Activated naive CD4-positive, alpha-beta T cell treated with anti-CD3 and anti-CD28 coated beads, Interleukin-2, amount 50 U/mL, for 72 hours (primary cell): ENCODE measurements around the gene LMF1. TPM values are rescaled to one million over a fixed set of nuclear protein-coding genes. Genes with fewer than 3 reads are reported as not detected.

Experiments
- ATAC-seq, 2 donors: fragments of 150-1000 bp; cut with Tn5 transposase; 2 replicates each; pipeline ENCODE4 v1.10.0; 2021; ENCODE audit warnings: mild to moderate bottlenecking in 2 of 2, moderate library complexity in 2 of 2
- DNase-seq, 2 donors: peaks; one replicate each; pipeline ENCODE4 v3.0.0; 2021 to 2022; ENCODE audit warnings: low spot score in 2 of 2
- H3K27ac Mint-ChIP-seq, 2 donors: one replicate each; pipeline ENCODE4 v1.8.0; 2022; ENCODE audit warnings: mild to moderate bottlenecking in 2 of 2, mixed read lengths in 2 of 2
- H3K36me3 Mint-ChIP-seq, 2 donors: one replicate each; pipeline ENCODE4 v1.8.0; 2022; ENCODE audit warnings: mixed read lengths in 2 of 2
- H3K9me3 Mint-ChIP-seq, 2 donors: one replicate each; pipeline ENCODE4 v1.8.0; 2022; ENCODE audit warnings: mixed read lengths in 2 of 2
- total RNA-seq, 2 donors: library from RNA; stranded (reverse); gene quantifications; one replicate each; pipeline ENCODE4 v1.2.3, GENCODE V29; 2022

Gene LMF1
- total RNA-seq, 2 donors from 2014 or later = 13.0 to 19.1 TPM

DNA sequence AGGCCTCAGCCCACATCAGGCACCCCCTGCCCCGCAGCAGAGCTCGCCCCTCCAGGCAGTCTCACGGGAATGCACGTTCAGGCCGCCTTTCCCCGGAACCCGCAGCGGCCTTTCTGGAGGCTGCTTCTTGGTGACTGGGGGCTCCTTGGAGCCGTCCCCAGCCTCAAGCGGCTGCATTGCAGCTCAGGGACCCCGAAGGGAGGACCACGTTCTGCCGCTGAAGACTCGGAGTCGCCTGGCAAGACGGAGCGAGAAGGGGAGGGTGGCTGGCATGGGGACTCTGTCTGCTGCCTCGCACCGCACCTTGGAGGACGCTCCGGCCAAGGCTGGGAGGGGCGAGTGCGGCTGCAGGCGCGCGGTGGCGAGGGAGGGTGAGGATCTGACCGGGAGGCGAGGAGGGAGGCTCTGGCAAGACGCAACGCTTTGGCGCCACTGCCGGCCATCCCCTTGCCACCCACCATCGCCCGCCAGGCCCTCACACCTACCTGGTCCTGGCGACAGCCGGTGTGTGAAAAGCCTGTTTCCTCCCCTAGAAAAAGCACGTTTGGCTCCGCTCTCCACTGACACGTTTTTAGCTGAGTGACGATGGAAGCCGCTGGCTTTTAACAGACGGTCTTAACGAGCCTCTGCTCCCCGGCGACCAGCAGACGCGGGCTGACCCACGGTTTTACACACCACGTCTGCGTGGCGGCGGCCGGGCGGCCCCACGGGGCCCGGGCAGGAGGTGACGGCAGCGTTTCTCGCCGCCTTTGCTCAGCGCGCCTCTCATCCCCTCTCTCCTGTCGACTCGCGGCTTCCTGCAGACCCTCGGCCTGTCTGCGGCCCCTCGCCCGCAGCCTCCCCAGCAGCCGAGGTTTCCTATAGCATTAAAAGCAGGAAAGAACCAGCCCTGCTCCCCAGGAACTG lies 153.5 kb downstream of the LMF1 start:
- H3K27ac Mint-ChIP-seq = no peak overlapping the region
- H3K36me3 Mint-ChIP-seq = no peaks in the 10 kb centered on the region
- H3K9me3 Mint-ChIP-seq = no peaks in the 10 kb centered on the region
- ATAC-seq = no peak
- DNase-seq = no peak

DNA sequence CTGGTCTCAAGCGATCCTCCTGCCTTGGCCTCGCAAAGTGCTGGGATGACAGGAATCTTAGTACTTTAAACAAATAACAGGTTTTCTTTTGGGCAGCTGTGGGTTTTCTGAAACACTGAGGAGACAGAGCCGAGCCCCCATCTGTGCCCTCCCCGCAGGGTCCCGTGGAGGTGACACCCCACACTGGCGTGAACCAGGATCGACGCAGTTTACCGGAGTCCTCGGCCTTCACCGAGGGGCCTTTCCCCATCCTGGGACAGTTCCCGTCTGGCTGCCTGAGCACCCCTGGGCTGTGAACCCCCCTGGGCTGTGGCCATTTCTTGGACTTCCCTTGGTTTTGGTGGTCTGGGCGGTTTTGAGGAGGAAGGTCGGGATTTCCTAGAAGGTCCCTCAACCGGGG lies 154.9 kb downstream of the LMF1 start:
- H3K27ac Mint-ChIP-seq = no peak overlapping the region
- no peaks in the 10 kb centered on the region for H3K36me3 Mint-ChIP-seq
- no peak for DNase-seq
- ATAC-seq = no peak
- no peaks in the 10 kb centered on the region for H3K9me3 Mint-ChIP-seq

DNA sequence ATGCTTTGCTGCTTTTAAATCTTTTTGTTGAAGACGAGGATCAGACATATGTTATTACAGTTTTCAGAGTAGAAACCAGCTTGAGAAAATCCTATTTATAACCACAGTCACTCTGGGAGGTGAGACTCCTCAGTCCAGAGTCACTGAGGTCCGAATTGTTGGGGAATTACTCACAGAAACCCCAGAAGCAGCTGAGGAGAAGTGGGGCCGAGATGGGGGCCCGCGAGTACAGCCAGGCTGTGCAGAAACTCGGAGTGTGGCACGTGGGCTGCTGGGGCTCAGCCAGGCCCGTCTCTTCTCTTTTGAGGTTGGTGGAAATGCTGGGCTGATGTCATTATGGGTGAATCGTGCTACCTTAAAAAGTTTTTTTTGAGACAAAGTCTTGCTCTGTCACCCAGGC lies 155.8 kb downstream of the LMF1 start:
- no peaks in the 10 kb centered on the region for H3K36me3 Mint-ChIP-seq
- H3K27ac Mint-ChIP-seq = no peak overlapping the region
- ATAC-seq (no peak), DNase-seq (no peak)
- no peaks in the 10 kb centered on the region for H3K9me3 Mint-ChIP-seq

DNA sequence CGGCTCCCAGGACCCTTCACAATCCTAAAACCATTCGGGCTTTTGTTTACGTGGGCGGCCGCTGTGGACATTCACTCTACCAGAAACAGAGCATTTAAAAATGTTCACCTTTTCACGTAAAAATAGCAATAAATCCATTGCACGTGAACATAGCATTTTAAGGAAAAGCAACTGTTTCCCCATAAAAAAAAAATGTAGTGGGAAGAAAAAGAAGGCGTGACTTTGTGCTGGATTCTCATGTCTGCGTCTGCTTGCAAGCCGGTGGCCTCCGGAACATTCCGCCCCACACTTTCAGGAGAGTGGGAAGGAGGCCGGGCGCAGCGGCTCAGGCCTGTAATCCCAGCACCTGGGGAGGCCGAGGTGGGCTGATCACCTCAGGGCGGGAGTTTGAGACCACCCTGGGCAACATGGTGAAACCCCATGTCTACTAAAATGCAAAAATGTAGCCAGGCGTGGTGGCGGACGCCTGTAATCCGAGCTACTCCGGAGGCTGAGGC lies 156.8 kb downstream of the LMF1 start:
- Mint-ChIP-seq H3K27ac (no peak overlapping the region), H3K36me3 (no peaks in the 10 kb centered on the region), H3K9me3 (no peaks in the 10 kb centered on the region)
- ATAC-seq (no peak), DNase-seq (no peak)

DNA sequence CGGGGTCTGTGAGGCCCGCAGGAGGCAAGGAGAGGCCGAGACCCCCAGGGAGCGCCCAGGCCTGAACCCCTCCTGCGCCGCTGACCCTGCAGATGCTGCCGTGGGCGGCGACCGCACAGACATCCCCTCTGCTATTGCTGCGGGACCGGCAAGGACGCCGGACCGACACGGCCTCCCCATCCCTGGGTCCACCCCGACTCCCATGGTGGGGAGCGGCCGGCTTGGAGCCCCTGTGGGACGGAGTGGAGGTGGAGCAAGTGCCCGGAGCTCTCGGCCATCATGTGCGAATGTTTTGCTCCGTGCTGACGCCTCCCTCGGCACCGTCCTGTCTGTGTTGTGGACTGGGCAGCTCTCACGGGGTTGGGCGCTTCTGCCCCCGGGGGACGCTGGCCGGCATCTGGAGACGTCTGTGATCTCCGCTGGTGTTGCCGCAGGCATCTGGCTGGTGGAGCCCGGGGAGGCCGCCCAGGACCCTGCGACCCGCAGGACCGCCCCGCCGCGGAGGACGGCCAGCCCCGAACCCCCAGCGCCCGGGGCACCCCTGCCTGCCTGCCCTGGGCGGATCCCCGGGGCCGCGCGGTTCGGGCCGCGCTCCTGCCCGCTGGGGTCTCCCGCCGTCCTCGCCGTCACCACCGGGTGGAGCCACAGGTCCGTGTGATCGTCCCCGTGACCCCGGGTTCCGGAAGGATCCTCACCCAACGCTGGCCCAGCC lies 157.4 kb downstream of the LMF1 start:
- Mint-ChIP-seq H3K36me3 (no peaks in the 10 kb centered on the region), H3K9me3 (no peaks in the 10 kb centered on the region), H3K27ac (no peak overlapping the region)
- peak in 1 of 2 donors; percentile 65 for DNase-seq
- peak; percentile 81 to 91 for ATAC-seq

DNA sequence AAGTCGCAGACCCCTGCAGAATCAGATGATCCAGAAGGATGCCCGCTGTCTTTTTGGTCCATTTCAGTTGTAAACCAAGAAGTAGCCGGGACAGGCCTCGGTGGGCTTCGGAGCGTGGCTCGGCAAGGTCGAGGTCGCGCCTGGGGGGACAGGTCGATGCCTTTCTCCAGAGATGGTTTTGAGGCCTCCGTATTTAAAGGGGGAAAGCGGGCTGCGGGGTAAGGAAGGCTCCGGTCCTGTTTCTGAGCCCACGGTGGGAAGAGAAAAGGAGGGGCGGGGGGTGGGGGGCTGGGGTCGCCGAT lies 162.7 kb downstream of the LMF1 start:
- Mint-ChIP-seq H3K9me3 (no peaks in the 10 kb centered on the region), H3K27ac (peak overlapping the region; percentile 88 to 98), H3K36me3 (peaks cover 0 to 6% of the 10 kb centered on the region in 2 donors)
- no peak for ATAC-seq
- DNase-seq = no peak

DNA sequence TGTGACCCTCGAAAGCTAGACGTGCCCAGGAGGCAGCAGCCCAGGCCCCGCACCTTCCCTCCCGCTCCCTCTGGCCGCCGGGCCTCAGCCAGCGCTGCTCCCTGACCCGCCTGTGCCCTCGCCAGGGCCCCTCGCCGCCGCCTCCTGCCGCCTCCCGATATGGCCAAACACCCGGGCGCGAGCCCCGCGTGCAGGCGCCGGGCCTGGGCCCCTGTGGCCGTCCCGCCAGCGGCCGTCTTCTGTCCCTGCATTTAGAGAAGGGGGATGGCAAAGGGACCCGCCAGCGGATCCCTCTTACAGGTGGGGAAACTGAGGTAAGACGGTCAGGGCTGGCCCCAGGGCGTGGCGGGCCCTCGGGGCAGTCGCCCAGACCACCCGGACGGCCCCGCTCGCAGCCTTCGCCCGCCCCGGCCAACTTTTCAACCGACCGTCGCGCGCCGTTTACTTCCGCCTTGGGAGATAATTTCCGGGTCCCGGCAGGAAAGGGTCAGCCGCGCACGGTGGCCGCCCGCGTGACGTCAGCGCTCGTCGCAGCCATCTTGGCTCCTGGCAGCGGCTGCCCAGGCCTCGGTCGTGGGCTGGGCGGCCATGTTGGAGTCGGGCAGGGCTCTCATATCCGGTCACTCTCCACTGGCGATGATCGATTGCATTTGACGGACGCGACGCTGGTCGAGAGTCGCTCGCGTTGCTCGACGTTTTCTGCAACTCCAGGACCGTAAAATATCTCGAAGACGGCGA lies 163.3 kb downstream of the LMF1 start:
- Mint-ChIP-seq H3K9me3 (no peaks in the 10 kb centered on the region), H3K36me3 (peaks cover 0 to 6% of the 10 kb centered on the region in 2 donors), H3K27ac (peak overlapping the region; percentile 88 to 98)
- DNase-seq = peak; percentile 75 to 92
- ATAC-seq = peak; percentile 93 to 99

DNA sequence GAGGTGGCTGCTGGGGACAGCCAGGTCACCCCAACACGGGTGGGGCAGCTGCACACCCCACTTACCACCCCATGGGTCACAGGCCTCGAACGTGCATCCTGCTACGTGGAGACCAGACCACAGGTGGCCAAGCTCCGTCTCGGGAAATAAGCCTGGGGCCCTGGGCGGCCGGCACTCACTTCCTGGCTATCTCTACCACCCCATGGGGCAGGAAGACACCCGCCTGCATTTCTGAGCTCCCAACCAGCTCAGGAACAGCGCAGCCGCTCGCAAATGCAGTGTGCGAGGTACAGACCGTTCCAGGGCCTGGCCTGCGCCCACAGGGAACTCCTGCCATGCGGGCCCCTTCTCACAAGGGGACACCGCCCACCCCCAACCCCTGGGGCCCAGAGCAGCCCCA lies 165.3 kb downstream of the LMF1 start:
- Mint-ChIP-seq H3K36me3 (peaks cover 0 to 6% of the 10 kb centered on the region in 2 donors), H3K27ac (no peak overlapping the region), H3K9me3 (no peaks in the 10 kb centered on the region)
- no peak for DNase-seq
- no peak for ATAC-seq

DNA sequence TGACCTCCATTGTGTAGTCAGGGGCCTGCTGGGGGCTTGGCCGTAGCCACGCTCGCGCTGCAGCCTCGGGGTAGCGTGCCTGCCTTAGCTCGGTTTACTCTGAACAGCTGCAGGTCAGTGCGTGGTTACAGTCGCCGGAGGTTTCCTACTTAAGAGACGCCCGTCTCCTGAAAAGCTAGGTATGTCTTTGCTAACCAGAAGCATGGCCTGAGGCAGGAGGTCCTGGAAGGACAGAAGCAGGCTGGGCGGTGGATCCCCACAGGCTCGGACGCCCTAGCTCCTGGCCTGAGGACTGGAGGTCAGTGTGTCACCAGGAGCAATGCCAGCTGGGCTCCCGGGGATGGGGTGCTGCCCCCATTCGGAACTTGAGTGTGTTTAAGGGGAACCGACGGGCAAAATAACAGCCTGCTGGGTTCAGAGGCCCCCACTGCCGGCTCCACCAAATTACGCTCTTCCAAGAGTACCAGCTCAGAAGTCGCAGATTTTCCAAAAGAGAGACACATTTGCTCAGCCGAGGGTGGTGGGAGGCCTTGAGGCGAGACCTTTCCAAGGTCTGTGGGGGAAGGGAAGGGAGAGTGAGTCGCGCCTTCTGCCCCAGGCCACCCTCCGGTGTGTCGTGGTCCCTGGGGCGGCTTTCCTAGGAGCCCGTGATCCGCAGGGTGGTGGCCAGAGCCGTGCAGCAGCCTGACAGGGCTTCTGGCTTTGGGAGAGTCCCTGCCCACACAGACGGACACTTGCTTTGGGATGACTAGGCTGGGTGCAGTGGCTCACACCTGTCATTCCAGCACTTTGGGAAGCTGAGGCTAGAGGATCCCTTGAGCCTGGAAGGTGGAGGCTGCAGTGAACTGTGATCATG lies 166.4 kb downstream of the LMF1 start:
- Mint-ChIP-seq H3K36me3 (peaks cover 0 to 6% of the 10 kb centered on the region in 2 donors), H3K9me3 (no peaks in the 10 kb centered on the region), H3K27ac (no peak overlapping the region)
- DNase-seq = no peak
- ATAC-seq = no peak

DNA sequence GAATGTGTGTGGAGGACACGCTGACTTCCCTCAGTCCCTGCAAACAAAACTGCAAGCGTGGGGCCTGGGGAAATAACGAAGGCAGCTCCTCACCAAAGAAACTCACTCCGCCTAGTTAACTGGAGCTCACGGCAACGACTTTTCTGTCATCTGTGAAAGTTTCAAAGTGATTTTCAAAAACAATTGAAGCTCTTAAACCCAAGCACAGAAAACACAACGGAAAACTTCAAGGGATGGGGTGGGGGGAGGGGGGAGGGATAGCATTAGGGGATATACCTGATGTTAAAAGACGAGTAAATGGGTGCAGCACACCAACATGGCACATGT lies 167.1 kb downstream of the LMF1 start:
- Mint-ChIP-seq H3K9me3 (no peaks in the 10 kb centered on the region), H3K36me3 (peaks cover 0 to 6% of the 10 kb centered on the region in 2 donors), H3K27ac (no peak overlapping the region)
- DNase-seq (no peak), ATAC-seq (no peak)

Other genes with a start within 250 kb of the LMF1 start
- gene ANTKMT, start 249.8 kb downstream of the LMF1 start, total RNA-seq = 10 to 100 TPM; 17.6 to 22.6 TPM
- gene CCDC78, start 244.5 kb downstream of the LMF1 start, total RNA-seq = 10 to 100 TPM in 1 of 2 donors, 1 to 10 TPM in 1; 6.2 to 10.7 TPM
- gene HAGHL, start 243.9 kb downstream of the LMF1 start, total RNA-seq = 10 to 100 TPM; 22.2 to 24.5 TPM
- gene CIAO3, start 230.0 kb downstream of the LMF1 start, total RNA-seq = 100 to 1,000 TPM in 1 of 2 donors, 10 to 100 TPM in 1; 41.7 to 122 TPM
- not detected for gene MSLN, start 210.2 kb downstream of the LMF1 start, total RNA-seq
- 10 to 100 TPM; 11.2 to 27.1 TPM for gene RPUSD1, start 182.6 kb downstream of the LMF1 start, total RNA-seq
- gene CHTF18, start 182.4 kb downstream of the LMF1 start, total RNA-seq = 100 to 1,000 TPM in 1 of 2 donors, 10 to 100 TPM in 1; 98.7 to 116 TPM
- not detected for gene GNG13, start 170.2 kb downstream of the LMF1 start, total RNA-seq
- gene SOX8, start 10.8 kb upstream of the LMF1 start, total RNA-seq = 1 to 10 TPM in 1 of 2 donors, under 1 TPM in 1; 0.43 to 5.9 TPM
- gene SSTR5, start 101.8 kb upstream of the LMF1 start, total RNA-seq = not detected
- not detected for gene C1QTNF8, start 125.3 kb upstream of the LMF1 start, total RNA-seq
- 1 to 10 TPM in 1 of 2 donors, under 1 TPM in 1; 0.68 to 1.7 TPM for gene CACNA1H, start 182.1 kb upstream of the LMF1 start, total RNA-seq